Fibroblast of the aortic adventitia (primary cell): ENCODE results near the gene KIAA1755. TPM values are rescaled to one million over a fixed set of nuclear protein-coding genes. Genes with fewer than 3 reads are reported as not detected.

Source experiments
- DNase-seq: peaks from one replicate; pipeline ENCODE4 v3.0.0-alpha.2; 2010; ENCODE audit warnings: low read depth
- H3K4me3 ChIP-seq: 2 replicates; pipeline ENCODE4 v1.5.1; 2011; ENCODE audit warnings: low read depth, mild to moderate bottlenecking, control low read depth, low read length, moderate library complexity
- CTCF ChIP-seq: IDR thresholded peaks from 2 replicates; pipeline ENCODE4 v1.5.1; 2011; ENCODE audit warnings: mild to moderate bottlenecking, low read length, control low read depth, inconsistent platforms; ENCODE audit not compliant: insufficient read depth
- total RNA-seq: library from RNA; depleted of rRNA; stranded (reverse); fragments of >200 nt; gene quantifications from 2 replicates; pipeline ENCODE4 v1.2.3, GENCODE V29; 2012; ENCODE audit warnings: low replicate concordance

Gene KIAA1755
- total RNA-seq, 1 donor, result 10.8 TPM

GRCh38 chr20:38214256-38215193 is 46.0 kb downstream of the KIAA1755 start:
- DNase-seq, result no peak
- H3K4me3 ChIP-seq, result no peak overlapping the region
- peak; percentile 22 for TF ChIP-seq CTCF

- no peak for DNase-seq
- H3K4me3 ChIP-seq, result no peak overlapping the region
- no peak for TF ChIP-seq CTCF
Observed at GRCh38 chr20:38213607-38213940, 47.0 kb downstream of the KIAA1755 start.

- no peak for TF ChIP-seq CTCF
- no peak for DNase-seq
- no peak overlapping the region for H3K4me3 ChIP-seq
Observed at GRCh38 chr20:38212806-38213606, 47.5 kb downstream of the KIAA1755 start.

- no peak for TF ChIP-seq CTCF
- no peak overlapping the region for H3K4me3 ChIP-seq
- peak; percentile 49 for DNase-seq
Observed at GRCh38 chr20:38211200-38212097, 49.1 kb downstream of the KIAA1755 start.

GRCh38 chr20:38210741-38211140 is 49.8 kb downstream of the KIAA1755 start:
- TF ChIP-seq CTCF, result no peak
- no peak overlapping the region for H3K4me3 ChIP-seq
- DNase-seq, result peak; percentile 65

GRCh38 chr20:38209736-38210405 is 50.7 kb downstream of the KIAA1755 start:
- no peak overlapping the region for H3K4me3 ChIP-seq
- DNase-seq, result no peak
- TF ChIP-seq CTCF, result no peak
